MM.1S (cell line): ENCODE data around the gene CALCB.
A peak's percentile ranks its signal among the peaks of the same experiment; 100 is the strongest.

Experiments used
- DNase-seq: peaks from one replicate; pipeline ENCODE4 v3.0.0-alpha.2; 2015
- H2AFZ ChIP-seq: fragments of 300-600 bp; sonication (generic); 2 replicates; pipeline ENCODE4 v1.6.0; 2016; ENCODE audit warnings: antibody characterized with exemption, low read length
- H3F3A ChIP-seq: fragments of 300-600 bp; sonication (generic); 2 replicates; pipeline ENCODE4 v1.6.1; 2016; ENCODE audit warnings: mild to moderate bottlenecking, antibody characterized with exemption, low read length, moderate library complexity, mixed read lengths; ENCODE audit not compliant: insufficient read depth
- H3K27ac ChIP-seq: fragments of 300-600 bp; sonication (generic); 2 replicates; pipeline ENCODE4 v1.5.1; 2016; ENCODE audit warnings: mild to moderate bottlenecking, low read length
- H3K27me3 ChIP-seq: fragments of 300-600 bp; sonication (generic); replicated peaks from 2 replicates; pipeline ENCODE4 v1.6.0; 2016; ENCODE audit warnings: low read length; ENCODE audit not compliant: insufficient read depth
- H3K36me3 ChIP-seq: fragments of 300-600 bp; sonication (generic); replicated peaks from 2 replicates; pipeline ENCODE4 v1.6.1; 2016; ENCODE audit warnings: mild to moderate bottlenecking, low read length, mixed read lengths; ENCODE audit not compliant: insufficient read depth
- H3K4me1 ChIP-seq: fragments of 300-600 bp; sonication (generic); 2 replicates; pipeline ENCODE4 v1.6.1; 2016; ENCODE audit warnings: low read length, mixed read lengths
- H3K4me2 ChIP-seq: fragments of 300-600 bp; sonication (generic); 2 replicates; pipeline ENCODE4 v1.6.0; 2016; ENCODE audit warnings: low read depth, low read length
- H3K4me3 ChIP-seq: fragments of 300-600 bp; sonication (generic); 2 replicates; pipeline ENCODE4 v1.5.1; 2016; ENCODE audit warnings: low read length, mixed read lengths
- H3K79me2 ChIP-seq: fragments of 300-600 bp; sonication (generic); 2 replicates; pipeline ENCODE4 v1.6.1; 2016; ENCODE audit warnings: mixed run types, low read length, mixed read lengths
- H3K9ac ChIP-seq: fragments of 300-600 bp; sonication (generic); 2 replicates; pipeline ENCODE4 v1.6.1; 2016; ENCODE audit warnings: low read length, mixed read lengths
- H3K9me2 ChIP-seq: fragments of 300-600 bp; sonication (generic); replicated peaks from 2 replicates; pipeline ENCODE4 v1.6.1; 2016; ENCODE audit warnings: mild to moderate bottlenecking, low read length, mixed read lengths; ENCODE audit not compliant: insufficient read depth
- H3K9me3 ChIP-seq: fragments of 300-600 bp; sonication (generic); replicated peaks from 2 replicates; pipeline ENCODE4 v1.6.1; 2016; ENCODE audit warnings: mild to moderate bottlenecking, low read length, mixed read lengths; ENCODE audit not compliant: insufficient read depth
- H4K20me1 ChIP-seq: fragments of 300-600 bp; sonication (generic); 2 replicates; pipeline ENCODE4 v1.6.1; 2016; ENCODE audit warnings: mild to moderate bottlenecking, low read length, moderate library complexity, mixed read lengths; ENCODE audit not compliant: insufficient read depth
- CTCF ChIP-seq: fragments of 300-600 bp; sonication (generic); IDR thresholded peaks from 2 replicates; pipeline ENCODE4 v1.5.1; 2016; ENCODE audit warnings: antibody characterized with exemption, low read length, mixed read lengths
- EZH2 ChIP-seq: fragments of 300-600 bp; sonication (generic); optimal IDR thresholded peaks from 2 replicates; pipeline ENCODE3; 2017; ENCODE audit warnings: low read depth, mild to moderate bottlenecking, antibody characterized with exemption, low read length, mixed read lengths
- EZH2phosphoT487 ChIP-seq: fragments of 300-600 bp; sonication (generic); IDR thresholded peaks from 2 replicates; pipeline ENCODE4 v1.6.1; 2018; ENCODE audit warnings: antibody characterized with exemption, low read length

CALCB gene

GRCh38 chr11:15075162-15075526, 1.8 kb downstream of the CALCB start:
- 0 out of 2 replicates have a peak overlapping the region, but pooled peaks have one; percentile 13 for H2AFZ ChIP-seq
- no peaks in the 10 kb centered on the region for H3K36me3 ChIP-seq

GRCh38 chr11:15091175-15091574, 17.8 kb downstream of the CALCB start:
- Histone ChIP-seq H3K9me3 (no peaks in the 10 kb centered on the region), H3K4me1 (no peaks in the 10 kb centered on the region), H2AFZ (no peak overlapping the region), H3K9ac (no peak overlapping the region), H3K27me3 (no peaks in the 10 kb centered on the region), H3K27ac (no peak overlapping the region), H3K4me3 (no peak overlapping the region), H3K79me2 (no peaks in the 10 kb centered on the region), H3K4me2 (no peak overlapping the region), H3F3A (no peaks in the 10 kb centered on the region), H3K9me2 (no peaks in the 10 kb centered on the region), H3K36me3 (no peaks in the 10 kb centered on the region), H4K20me1 (no peaks in the 10 kb centered on the region)
- TF ChIP-seq EZH2phosphoT487, result no peak
- DNase-seq, result no peak

More at GRCh38 chr11:15075162-15075526, 1.8 kb downstream of the CALCB start:
- Histone ChIP-seq H4K20me1 (no peaks in the 10 kb centered on the region), H3F3A (no peaks in the 10 kb centered on the region), H3K4me2 (peak overlapping the region; percentile 71; the same call in 1 of the 2 replicates), H3K79me2 (no peaks in the 10 kb centered on the region), H3K9ac (no peak overlapping the region), H3K9me2 (no peaks in the 10 kb centered on the region), H3K27ac (no peak overlapping the region), H3K9me3 (no peaks in the 10 kb centered on the region), H3K27me3 (no peaks in the 10 kb centered on the region), H3K4me1 (peaks cover 6% of the 10 kb centered on the region; the same call in 1 of the 2 replicates), H3K4me3 (no peak overlapping the region)
- no peak for DNase-seq
- TF ChIP-seq EZH2, result no peak
- no peak for TF ChIP-seq EZH2phosphoT487
- no peak for TF ChIP-seq CTCF

GRCh38 chr11:15091625-15092024, 18.2 kb downstream of the CALCB start:
- H3F3A ChIP-seq, result no peaks in the 10 kb centered on the region
- no peak for DNase-seq
- no peaks in the 10 kb centered on the region for H3K9me2 ChIP-seq
- TF ChIP-seq CTCF (no peak), EZH2 (no peak), EZH2phosphoT487 (no peak)
- no peaks in the 10 kb centered on the region for H3K9me3 ChIP-seq
- H3K27ac ChIP-seq, result no peak overlapping the region
- no peak overlapping the region for H2AFZ ChIP-seq
- H3K4me3 ChIP-seq, result no peak overlapping the region
- H3K36me3 ChIP-seq, result no peaks in the 10 kb centered on the region
- no peaks in the 10 kb centered on the region for H3K79me2 ChIP-seq
- no peaks in the 10 kb centered on the region for H3K4me1 ChIP-seq
- H3K27me3 ChIP-seq, result no peaks in the 10 kb centered on the region
- no peak overlapping the region for H3K9ac ChIP-seq
- H4K20me1 ChIP-seq, result no peaks in the 10 kb centered on the region
- H3K4me2 ChIP-seq, result no peak overlapping the region

GRCh38 chr11:15093432-15093831, 20.0 kb downstream of the CALCB start:
- no peak overlapping the region for H3K4me3 ChIP-seq
- no peaks in the 10 kb centered on the region for H4K20me1 ChIP-seq
- no peaks in the 10 kb centered on the region for H3F3A ChIP-seq
- no peaks in the 10 kb centered on the region for H3K9me3 ChIP-seq
- no peak overlapping the region for H3K27ac ChIP-seq
- H3K9me2 ChIP-seq, result no peaks in the 10 kb centered on the region
- no peaks in the 10 kb centered on the region for H3K4me1 ChIP-seq
- no peak overlapping the region for H2AFZ ChIP-seq
- no peak for DNase-seq
- no peak overlapping the region for H3K9ac ChIP-seq
- H3K36me3 ChIP-seq, result no peaks in the 10 kb centered on the region
- no peaks in the 10 kb centered on the region for H3K27me3 ChIP-seq
- no peaks in the 10 kb centered on the region for H3K79me2 ChIP-seq
- TF ChIP-seq EZH2 (no peak), CTCF (no peak), EZH2phosphoT487 (no peak)
- H3K4me2 ChIP-seq, result no peak overlapping the region
